Heart right ventricle (tissue), 16 donors: ENCODE measurements around the gene SPDYE16. TPM values are rescaled to one million over a fixed set of nuclear protein-coding genes. Genes with fewer than 3 reads are reported as not detected.
A peak's percentile ranks its signal among the peaks of the same experiment; 100 is the strongest.
"Not testable (repeated sequence)": the region's sequence is repeated elsewhere in the genome, so short reads cannot be mapped to it uniquely, and the experiment has no call there.

Experiments
- ATAC-seq, 8 donors: fragments of 200-7000 bp; cut with Tn5 transposase; one replicate each; pipeline ENCODE4 v1.9.1; 2020; ENCODE audit warnings: mild to moderate bottlenecking in 8 of 8, moderate library complexity in 8 of 8, moderate number of reproducible peaks in 1 of 8
- DNase-seq, 2 donors: peaks; one replicate each; pipeline ENCODE4 v3.0.0-alpha.2; 2020
- H3K27ac ChIP-seq, 10 donors: fragments of 200-600 bp; sonication (generic) in 2 of 10; one replicate each; pipeline versions ENCODE4 v1.5.0 to v1.8.0; 2020 to 2022; ENCODE audit warnings: mild to moderate bottlenecking in 3 of 10
- H3K27me3 ChIP-seq, 7 donors: fragments of 200-600 bp; one replicate each; pipeline ENCODE4 v1.8.0; 2021 to 2022; ENCODE audit warnings: mild to moderate bottlenecking in 2 of 7
- H3K36me3 ChIP-seq, 9 donors: fragments of 200-600 bp; sonication (generic) in 1 of 9; one replicate each; pipeline versions ENCODE4 v1.5.0 to v1.8.0; 2020 to 2022; ENCODE audit warnings: mild to moderate bottlenecking in 2 of 9
- H3K4me1 ChIP-seq, 9 donors: fragments of 200-600 bp; sonication (generic) in 1 of 9; one replicate each; pipeline versions ENCODE4 v1.5.0 to v1.8.0; 2020 to 2022; ENCODE audit warnings: mild to moderate bottlenecking in 4 of 9
- H3K4me3 ChIP-seq, 10 donors: fragments of 200-600 bp; sonication (generic) in 2 of 10; one replicate each; pipeline versions ENCODE4 v1.5.0 to v1.8.0; 2020 to 2022; ENCODE audit warnings: mild to moderate bottlenecking in 7 of 10, moderate library complexity in 2 of 10
- H3K9me3 ChIP-seq, 11 donors: fragments of 200-600 bp in 10 of 11; sonication (generic) in 2 of 11; one replicate each; pipeline versions ENCODE4 v1.5.0 to v1.8.0; 2013 to 2022; ENCODE audit warnings: mild to moderate bottlenecking in 2 of 11, control low read depth in 1 of 11, moderate library complexity in 1 of 11
- CTCF ChIP-seq, 9 donors: fragments of 200-600 bp; sonication (generic) in 2 of 9; IDR thresholded peaks; one replicate each; pipeline versions ENCODE4 v1.5.0 to v1.8.0; 2021 to 2022; ENCODE audit warnings: antibody characterized with exemption in 9 of 9, mild to moderate bottlenecking in 5 of 9, moderate library complexity in 1 of 9
- WGBS, 2 donors: extraction: QIAGEN DNeasy Blood & Tissue Kit; methylation state at CpG; one replicate each; pipeline ENCODE4 v1.1.7; 2013; ENCODE audit warnings: inconsistent platforms in 1 of 2; 5-methylcytosine and 5-hydroxymethylcytosine counted together
- intact Hi-C, 10 donors: fragments of 100-400 bp; cut with DNase I; formaldehyde crosslinking; loops; one replicate each; pipeline versions ENCODE4 v1.11.1 to v1.14.2; 2022
- polyA plus RNA-seq, 2 donors: library from polyadenylated mRNA; stranded (reverse); fragments of 200-250 nt; gene quantifications; one replicate each; pipeline ENCODE4 v1.2.3, GENCODE V29; 2013
- total RNA-seq, 10 donors: library from RNA; stranded (reverse); fragmentation: NEBNext Ultra II Directional in 3 of 10; extraction: Animal tissue kit (Norgen Biotek cat#: 25700) in 3 of 10; gene quantifications; one replicate each; pipeline versions ENCODE4 v1.2.1 to v1.2.4, GENCODE V29; 2021 to 2023
- donor health status: Arrhythmogenic right ventricular cardiomyopathy.
- donor health status: ischemic (EF 13 %, LVEDD 7.1; RV severe dilation, severe dysfunction).
- donor health status: healthy with polysubstance abuse.
- donor health status: DM: no; HTN: yes; CAD: no.
- donor health status: DM: no; HTN: no; CAD: no.
- donor health status: ischemic (EF 25% LVEDD 6.9; RV normal size, moderate dysfunction).
- donor health status: ischemic (EF 25% LVEDD 5.7; RV mildly dilated, moderate dysfunction).
- donor health status: healthy.
- donor health status: DM: yes; HTN: yes; CAD: no.
- donor health status: Ischemic cardiomyopathy.
- donor health status: ischemic (EF 35%, LVEDD 5.7; RV mildly dilated, moderate dysfunction).
- donor health status: nonischemic (EF 11% LVEDD 7.7; RV severe dilation, severe dysfunction).
- donor health status: DM: yes; HTN: yes; CAD: no.
- donor health status: PGD.
- donor health status: ischemic (EF 29% LVEDD 5.4; RV normal size, mild dysfunction).
- donor health status: nonischemic (EF 23%, LVEDD 6.1; RV moderate dilation, normal function).

SPDYE16 gene
- total and polyA plus RNA-seq, 12 donors = 0.06 to 0.57 (median 0.22) TPM; not detected in 7

DNA sequence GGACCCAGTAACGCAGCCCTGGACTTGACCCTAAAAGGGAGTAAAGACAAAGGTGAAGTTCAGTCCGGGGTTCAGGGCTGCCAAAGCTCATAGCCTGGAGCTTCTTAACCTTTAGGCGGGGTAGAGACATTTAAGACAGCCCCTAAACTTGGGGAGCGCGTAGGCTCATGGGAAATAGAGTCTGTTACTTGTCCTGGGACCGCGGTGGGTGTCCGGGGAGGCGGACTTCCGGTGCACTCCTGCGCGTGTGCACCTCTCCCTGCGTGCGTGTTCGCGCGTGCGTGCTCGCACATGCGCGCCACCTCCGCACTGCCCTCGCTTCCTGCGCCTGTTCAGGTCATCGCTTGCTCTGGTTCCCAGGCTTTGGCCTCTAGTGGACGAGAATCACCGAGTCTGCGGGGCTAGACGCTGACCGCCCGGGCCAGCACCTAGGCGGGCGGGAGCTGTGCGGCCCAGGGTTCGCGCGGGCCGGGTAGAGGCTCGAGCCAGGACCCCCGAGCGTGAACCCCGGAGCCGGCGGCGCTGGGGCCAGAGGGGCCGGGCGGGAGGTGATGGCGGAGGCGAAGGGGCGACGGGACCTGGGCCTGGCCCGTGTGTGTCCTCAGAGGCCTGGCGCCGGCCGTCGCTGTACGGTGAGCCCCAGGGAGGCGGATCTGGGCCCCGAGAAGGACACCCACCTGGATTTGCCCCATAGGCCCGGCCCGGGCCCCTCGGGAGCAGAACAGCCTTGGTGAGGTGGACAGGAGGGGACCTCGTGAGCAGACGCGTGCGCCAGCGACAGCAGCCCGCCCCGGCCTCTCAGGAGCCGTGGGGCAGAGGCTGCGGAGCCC lies 6.1 kb upstream of the SPDYE16 start:
- H3K9me3 ChIP-seq, intact Hi-C loops, H3K27me3 ChIP-seq: not testable (repeated sequence)
- peak overlapping the region; percentile 91 to 98 (median 96) for H3K27ac ChIP-seq
- TF ChIP-seq CTCF (IDR thresholded peaks at IDR 0.05) = peak in 2 of 9 donors; percentile 7 to 8
- peaks cover 0 to 14% (median 0%) of the 10 kb centered on the region in 9 donors for H3K36me3 ChIP-seq
- H3K4me3 ChIP-seq = peak overlapping the region; percentile 79 to 99 (median 92)
- peaks cover 0 to 15% (median 2%) of the 10 kb centered on the region in 9 donors for H3K4me1 ChIP-seq
- ATAC-seq = peak; percentile 100
- peak; percentile 88 to 91 for DNase-seq
- WGBS, 2 donors = 0% methylated on average over 63 to 67 of the region's 71 CpGs

DNA sequence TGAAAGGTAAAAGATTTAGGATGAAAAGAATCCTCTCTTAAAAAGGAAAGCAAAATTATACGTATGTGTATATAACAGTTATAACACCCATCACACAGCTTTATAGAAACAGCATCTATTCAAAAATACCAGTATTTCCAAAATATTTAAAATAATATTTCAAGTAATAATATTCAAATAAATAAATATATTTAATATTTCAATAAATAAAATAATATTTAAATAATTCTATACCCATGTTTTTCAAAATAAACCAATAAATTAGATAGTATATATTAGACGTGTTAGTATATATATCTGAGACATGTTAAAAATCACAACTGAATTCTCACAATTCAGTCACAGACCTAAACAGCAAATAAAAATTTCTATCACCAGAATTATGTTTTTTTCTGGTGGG lies 11.5 kb downstream of the SPDYE16 start:
- H3K4me1 ChIP-seq, H3K27me3 ChIP-seq, H3K4me3 ChIP-seq, ATAC-seq, H3K9me3 ChIP-seq, intact Hi-C loops, H3K27ac ChIP-seq, DNase-seq, H3K36me3 ChIP-seq: not testable (repeated sequence)
- WGBS, 2 donors = 86 to 91% methylated on average over 2 of the region's 2 CpGs

GRCh38 chr7:76526183-76526582 lies 16.9 kb downstream of the SPDYE16 start:
- H3K27me3 ChIP-seq, H3K4me3 ChIP-seq, H3K36me3 ChIP-seq, ATAC-seq, DNase-seq, H3K9me3 ChIP-seq, intact Hi-C loops, H3K4me1 ChIP-seq, H3K27ac ChIP-seq: not testable (repeated sequence)
- 98 to 100% methylated on average over 2 of the region's 4 CpGs for WGBS, 2 donors

DNA sequence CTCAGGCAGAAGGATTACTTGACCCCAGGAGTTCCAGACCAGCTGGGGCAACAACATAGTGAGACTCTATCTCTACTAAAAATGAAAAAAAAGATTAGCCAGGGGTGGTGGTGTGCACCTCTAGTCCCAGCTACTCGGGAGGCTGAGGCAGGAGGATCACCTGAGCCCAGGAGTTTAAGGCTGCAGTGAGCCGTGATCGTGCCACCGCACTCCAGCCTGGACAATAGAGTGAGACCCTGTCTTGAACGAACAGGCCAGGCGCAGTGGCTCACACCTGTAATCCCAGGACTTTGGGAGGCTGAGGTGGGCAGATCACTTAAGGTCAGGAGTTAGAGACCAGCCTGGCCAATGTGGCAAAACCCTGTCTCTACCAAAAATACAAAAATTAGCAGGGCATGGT lies 26.2 kb downstream of the SPDYE16 start:
- H3K36me3 ChIP-seq, ATAC-seq, H3K27ac ChIP-seq, H3K27me3 ChIP-seq, DNase-seq, H3K4me1 ChIP-seq, H3K4me3 ChIP-seq, H3K9me3 ChIP-seq, intact Hi-C loops: not testable (repeated sequence)
- WGBS, 2 donors = 95 to 96% methylated on average over 6 of the region's 6 CpGs

GRCh38 chr7:76515999-76516443 lies 27.1 kb downstream of the SPDYE16 start:
- peak in 1 of 2 donors; percentile 57 for DNase-seq
- intact Hi-C loops = no loop called here

More at GRCh38 chr7:76515999-76516443, 27.1 kb downstream of the SPDYE16 start:
- Histone ChIP-seq H3K9me3 (no peaks in the 10 kb centered on the region), H3K4me3 (no peak overlapping the region), H3K27me3 (no peaks in the 10 kb centered on the region), H3K27ac (no peak overlapping the region), H3K36me3 (no peaks in the 10 kb centered on the region), H3K4me1 (peaks cover 0 to 9% (median 5%) of the 10 kb centered on the region in 9 donors)
- WGBS, 2 donors = 7 to 12% methylated on average over 32 of the region's 32 CpGs
- TF ChIP-seq CTCF (IDR thresholded peaks at IDR 0.05) = peak in 5 of 9 donors; percentile 39 to 96 (median 77)
- ATAC-seq = peak in 2 of 8 donors; percentile 34 to 63
